GM19463 (cell line): ENCODE results near the gene LONP1.
"Not testable (repeated sequence)": the region's sequence is repeated elsewhere in the genome, so short reads cannot be mapped to it uniquely, and the experiment has no call there.

Source experiments
- ATAC-seq: cut with Tn5 transposase; IDR thresholded peaks from one replicate; pipeline ENCODE4 v1.9.1; 2021; ENCODE audit warnings: mild to moderate bottlenecking, moderate library complexity; ENCODE audit not compliant: unreplicated experiment

Gene LONP1

GRCh38 chr19:5694167-5694955 lies 25.6 kb downstream of the LONP1 start:
- ATAC-seq = no peak

GRCh38 chr19:5693195-5694166 lies 26.5 kb downstream of the LONP1 start:
- no peak for ATAC-seq

- no peak for ATAC-seq
Observed at GRCh38 chr19:5692723-5693194, 27.2 kb downstream of the LONP1 start.

- ATAC-seq = no peak
Observed at GRCh38 chr19:5691822-5692722, 27.9 kb downstream of the LONP1 start.

- no peak for ATAC-seq
Observed at GRCh38 chr19:5690955-5691821, 28.8 kb downstream of the LONP1 start.

GRCh38 chr19:5690125-5690954 lies 29.6 kb downstream of the LONP1 start, which contains the start of gene RPL36:
RPL36 (plus strand) TSS chr19:5690295; CDS start chr19:5690508, 213 bp downstream.
- peak; percentile 36 for ATAC-seq

GRCh38 chr19:5688262-5688881 lies 31.6 kb downstream of the LONP1 start:
- not testable (repeated sequence) for ATAC-seq

GRCh38 chr19:5687360-5688198 lies 32.4 kb downstream of the LONP1 start:
- no peak for ATAC-seq

- ATAC-seq = peak; percentile 65
Observed at GRCh38 chr19:5686647-5687359, 33.1 kb downstream of the LONP1 start.

GRCh38 chr19:5686326-5686646 lies 33.7 kb downstream of the LONP1 start:
- ATAC-seq = no peak

- no peak for ATAC-seq
Observed at GRCh38 chr19:5684694-5685430, 35.1 kb downstream of the LONP1 start.

- ATAC-seq = no peak
Observed at GRCh38 chr19:5683177-5683886, 36.6 kb downstream of the LONP1 start.

GRCh38 chr19:5682107-5682482 lies 37.9 kb downstream of the LONP1 start:
- ATAC-seq = no peak

GRCh38 chr19:5681391-5682106 lies 38.4 kb downstream of the LONP1 start:
- ATAC-seq = no peak
